COLO668 (cell line): ENCODE results near the gene DGCR8.

Source experiments
- DNase-seq: peaks from one replicate; lab custom pipeline; 2025; ENCODE audit not compliant: unreplicated experiment; lab: John Stamatoyannopoulos, UW

The DGCR8 gene

GRCh38 chr22:20121856-20122415, 41.9 kb downstream of the DGCR8 start:
- DNase-seq: no peak

DNA sequence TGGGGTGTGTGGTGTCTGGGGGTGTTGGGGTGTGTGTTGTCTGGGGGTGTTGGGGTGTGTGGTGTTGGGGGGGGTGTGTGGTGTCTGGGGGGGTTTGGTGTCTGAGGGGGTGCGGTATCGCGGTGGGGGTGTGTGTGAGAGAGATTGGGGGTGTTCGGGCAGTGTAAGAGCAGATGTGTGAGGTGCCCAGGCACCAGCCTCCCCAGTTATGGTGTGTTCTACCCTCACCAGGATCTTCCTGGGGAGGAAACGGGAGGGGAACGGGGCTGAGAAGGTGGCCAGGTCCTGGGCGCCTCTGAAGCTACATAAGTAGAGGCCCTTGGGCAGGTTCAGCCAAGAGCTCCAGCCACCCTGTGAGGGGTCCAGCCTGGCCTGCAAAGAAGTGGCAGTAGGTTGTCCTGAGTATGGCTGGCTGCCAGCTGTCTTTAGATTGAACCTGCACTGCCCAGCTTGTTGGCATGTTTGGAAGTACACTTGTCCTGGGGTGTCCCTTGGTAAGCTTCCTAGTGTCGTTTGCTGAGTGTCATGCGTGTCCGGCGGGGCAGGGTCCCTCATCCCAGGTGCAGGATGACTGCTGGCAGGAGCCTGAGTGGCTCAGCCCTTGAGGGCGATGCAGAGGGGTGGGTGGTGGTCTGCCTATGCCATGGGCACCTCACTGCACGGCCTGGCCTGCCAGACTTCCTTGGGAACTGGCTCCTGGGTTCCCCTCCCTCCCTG, 43.5 kb downstream of the DGCR8 start:
- DNase-seq: no peak

- no peak for DNase-seq
Observed at GRCh38 chr22:20124083-20124787, 44.2 kb downstream of the DGCR8 start.

DNA sequence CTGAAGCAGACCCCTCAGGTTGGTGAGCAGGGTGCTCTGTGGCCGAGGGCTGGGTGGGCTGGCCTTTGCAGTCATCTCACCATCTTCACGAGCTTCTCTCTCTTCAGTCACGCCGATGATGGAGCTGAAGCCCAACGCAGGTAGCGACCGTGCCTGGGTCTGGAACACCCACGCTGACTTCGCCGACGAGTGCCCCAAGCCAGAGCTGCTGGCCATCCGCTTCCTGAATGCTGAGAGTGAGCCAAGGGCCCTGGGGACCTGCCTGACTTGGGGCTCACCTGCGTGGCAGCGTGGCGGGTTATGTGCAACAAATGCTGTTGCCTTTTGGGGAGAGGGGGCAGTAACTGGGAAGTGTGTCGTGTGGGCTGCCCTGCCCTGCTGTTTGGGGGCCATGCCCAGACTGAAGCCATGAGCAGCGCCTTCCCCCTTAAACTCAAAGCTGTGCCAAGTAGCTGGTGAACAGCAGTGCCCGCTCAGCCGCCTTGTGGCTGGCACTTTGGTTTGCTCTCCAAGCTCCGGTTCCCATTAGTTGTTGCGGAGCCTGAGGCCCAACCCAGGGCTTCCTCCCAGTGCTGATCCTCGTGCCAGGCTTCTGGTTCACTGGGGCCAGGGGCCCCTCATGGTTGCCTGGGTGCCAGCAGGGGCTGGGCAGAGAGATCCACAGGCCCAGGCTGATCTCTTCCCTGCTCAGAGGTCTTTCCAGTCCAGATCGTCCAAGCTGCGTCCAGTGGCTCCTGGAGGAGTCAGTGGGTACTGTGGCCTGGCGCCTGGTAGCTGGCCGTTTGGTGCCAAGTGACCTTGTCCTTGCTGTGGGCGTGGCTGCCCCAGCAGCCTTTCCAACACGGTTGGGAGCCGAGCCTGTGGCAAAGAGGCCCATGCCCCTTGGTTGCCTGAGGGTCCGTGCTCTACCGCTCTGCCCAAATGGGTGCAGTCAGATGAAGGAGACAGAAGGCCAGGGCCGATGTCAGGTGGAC, 45.4 kb downstream of the DGCR8 start:
- no peak for DNase-seq

- no peak for DNase-seq
Observed at GRCh38 chr22:20126284-20127029, 46.4 kb downstream of the DGCR8 start.

DNA sequence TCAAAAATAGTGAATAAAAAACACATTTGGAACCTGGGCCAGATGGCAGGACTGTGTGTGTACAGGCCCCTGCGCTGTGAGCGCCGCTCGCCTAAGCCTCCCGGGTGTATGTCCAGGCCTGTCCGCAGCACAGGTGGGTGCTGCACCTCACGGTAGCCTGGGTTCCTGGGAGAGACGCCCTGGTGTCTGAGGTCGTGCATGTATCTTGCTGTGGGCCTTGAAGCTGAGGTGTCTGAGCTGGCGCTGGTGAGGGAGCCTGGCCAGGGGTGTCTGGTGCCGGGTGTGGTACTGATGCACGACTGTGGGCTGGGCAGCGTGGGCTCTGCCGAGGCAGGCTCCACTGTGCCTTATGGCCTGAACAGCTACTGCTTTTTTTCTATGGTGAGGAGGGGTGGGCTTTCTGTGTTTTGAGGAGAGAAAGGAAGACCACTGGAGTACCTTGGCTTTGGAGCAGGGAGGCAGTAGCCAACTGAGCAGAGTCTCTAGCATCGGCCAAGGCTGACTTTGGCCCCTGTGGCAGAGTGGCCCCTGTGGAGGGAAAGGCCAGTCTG, 47.4 kb downstream of the DGCR8 start:
- DNase-seq: no peak

- DNase-seq: no peak
Observed at GRCh38 chr22:20127869-20128618, 48.0 kb downstream of the DGCR8 start.

DNA sequence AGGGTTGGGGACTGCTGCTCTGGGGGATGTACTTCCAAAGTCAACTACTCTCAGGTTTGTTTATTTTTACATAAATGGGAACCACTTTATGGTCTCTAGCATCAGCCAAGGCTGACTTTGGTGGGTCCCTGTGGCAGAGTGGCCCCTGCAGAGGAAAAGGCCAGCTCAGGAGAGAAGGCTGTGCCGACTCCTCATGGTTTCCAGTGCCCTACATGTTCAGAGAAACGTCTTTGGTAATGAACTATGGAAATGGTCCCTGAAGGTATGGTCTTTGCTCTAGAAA, 48.5 kb downstream of the DGCR8 start:
- DNase-seq: no peak

- DNase-seq: peak; percentile 52
Observed at GRCh38 chr22:20128902-20129746, 49.1 kb downstream of the DGCR8 start.

DNA sequence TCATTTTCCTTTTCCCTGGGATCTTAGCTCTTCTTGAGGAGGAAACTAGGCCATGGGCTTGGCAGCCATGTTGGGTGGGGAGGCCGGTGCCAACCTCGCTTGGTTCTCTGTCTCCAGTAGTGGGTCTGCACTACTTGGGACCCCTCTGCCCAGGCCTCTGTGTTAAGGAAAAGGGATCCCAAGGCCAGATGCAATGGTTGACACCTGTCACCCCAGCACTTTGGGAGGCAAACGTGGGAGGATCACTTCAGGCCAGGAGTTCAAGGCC, 49.6 kb downstream of the DGCR8 start:
- no peak for DNase-seq

GRCh38 chr22:20130319-20130718, 50.3 kb downstream of the DGCR8 start:
- DNase-seq: peak; percentile 55

DNA sequence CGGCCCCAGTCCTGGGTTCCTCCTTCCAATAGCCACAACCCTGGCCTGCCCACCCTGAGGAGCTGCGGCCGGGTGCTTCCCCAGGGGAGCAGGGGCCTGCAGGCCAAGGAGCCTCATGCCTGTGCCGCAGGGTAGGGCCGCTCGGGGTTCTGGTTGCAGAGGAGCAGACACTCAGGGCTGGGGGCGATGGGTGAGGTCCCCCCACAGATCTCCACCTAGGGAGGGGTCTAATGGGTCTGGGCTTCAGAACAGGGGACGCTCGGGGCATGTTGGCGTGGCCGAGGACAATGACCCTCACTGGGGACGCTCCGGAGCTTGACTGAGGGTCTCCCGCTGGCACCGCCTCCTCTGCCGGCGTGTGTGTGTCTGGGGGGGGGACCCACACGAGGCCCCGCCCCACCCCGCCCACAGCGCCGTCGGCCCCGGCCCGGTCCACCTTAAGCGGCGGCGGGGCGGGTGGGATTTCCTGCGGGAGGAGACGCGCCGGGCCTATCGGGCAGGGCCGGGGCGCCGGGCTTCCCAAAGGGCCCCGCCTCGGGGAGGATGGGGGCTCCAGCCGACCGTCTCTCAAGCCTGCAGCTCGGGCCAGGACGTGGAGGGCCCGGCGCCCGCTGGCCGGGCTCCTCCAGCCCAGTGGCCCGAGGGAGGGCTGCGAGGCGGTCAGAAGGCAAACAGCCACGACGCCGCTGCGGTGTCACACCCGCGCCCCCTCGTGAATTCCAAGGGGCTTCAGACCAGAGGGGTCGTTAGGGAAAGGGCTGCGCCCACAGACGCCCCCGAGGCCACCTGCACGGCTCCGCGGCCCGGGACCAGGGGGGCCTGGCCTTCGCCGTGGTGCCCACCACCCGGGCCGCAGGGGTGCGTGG, 50.9 kb downstream of the DGCR8 start:
- DNase-seq: peak; percentile 50

DNA sequence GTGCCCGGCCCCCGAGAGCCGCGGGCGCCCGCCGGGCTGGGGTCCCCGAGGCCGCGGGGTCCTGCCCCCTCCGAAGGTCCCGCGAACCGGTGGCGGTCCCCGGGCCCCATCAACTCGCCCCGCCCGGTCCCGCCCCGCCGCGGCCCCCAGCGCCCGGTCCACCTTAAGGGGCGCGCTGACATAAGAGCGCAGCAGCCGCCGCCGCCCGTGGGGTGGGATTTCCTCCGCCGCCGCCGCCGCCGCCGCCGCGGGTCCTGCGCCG, 51.5 kb downstream of the DGCR8 start, which contains the start of gene ZDHHC8:
Gene ZDHHC8, plus strand, starts transcription at position 208 of the 262 bp plus-strand sequence. CDS start 144 bp downstream, outside the sequence.
- DNase-seq: no peak

- peak; percentile 22 for DNase-seq
Observed at GRCh38 chr22:20131859-20132685, 52.0 kb downstream of the DGCR8 start.

DNA sequence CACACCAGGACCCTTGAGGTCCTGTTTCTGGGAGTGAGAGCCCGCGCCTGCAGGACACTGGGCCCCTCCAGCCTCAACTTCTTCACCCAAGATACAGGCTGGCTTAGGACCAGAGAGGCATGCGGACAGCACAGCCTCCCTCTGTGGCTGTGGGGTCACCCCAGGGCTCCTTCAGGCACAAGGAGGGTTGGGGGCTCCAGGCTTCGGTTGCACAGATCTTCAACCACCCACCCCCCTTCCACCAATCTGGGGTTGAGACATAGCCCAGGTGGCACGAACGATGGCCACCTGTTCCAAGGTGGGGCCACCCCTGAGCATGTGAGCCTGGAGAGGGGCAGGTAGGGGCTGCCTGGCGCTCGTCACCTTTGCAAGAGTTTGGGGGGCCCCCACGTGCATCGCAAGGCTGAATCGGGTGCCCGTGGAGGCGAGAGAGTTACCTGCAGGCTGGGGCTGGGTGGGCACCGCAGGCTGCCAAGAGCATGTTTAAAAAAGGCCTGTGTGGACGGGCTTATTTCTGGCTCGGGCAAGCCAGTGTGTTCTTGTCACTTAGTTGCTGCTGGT, 52.7 kb downstream of the DGCR8 start:
- no peak for DNase-seq

DNA sequence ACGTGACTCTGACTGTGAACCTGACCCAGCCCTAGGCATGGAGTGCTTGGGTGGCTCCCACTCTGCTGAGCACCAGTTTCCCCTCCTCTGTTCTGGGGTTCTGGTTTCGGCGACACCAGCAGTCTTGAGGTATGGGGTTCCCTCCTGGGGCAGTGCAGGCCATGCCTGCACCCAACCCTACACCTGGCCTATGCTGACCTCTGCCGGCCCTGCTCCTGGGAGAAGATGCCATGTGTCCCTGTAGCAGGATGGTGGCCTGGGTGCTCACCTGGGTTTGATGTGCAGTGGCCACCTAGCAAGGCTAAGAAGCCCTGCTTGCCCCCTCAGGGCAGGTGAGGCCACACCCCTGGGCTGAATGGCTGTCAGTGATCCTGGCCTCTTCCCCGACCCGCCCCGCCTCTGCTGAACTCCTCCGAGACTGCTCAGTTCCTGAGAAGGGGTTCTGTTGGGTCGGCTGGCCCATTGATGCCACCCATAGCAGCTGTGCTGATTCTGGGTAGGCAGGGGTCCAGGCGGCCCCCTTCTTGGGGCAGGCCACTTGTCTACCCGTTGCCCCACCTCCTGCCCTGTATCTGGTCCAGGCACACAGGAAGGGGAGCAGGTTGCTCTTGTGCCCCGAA, 54.0 kb downstream of the DGCR8 start:
- DNase-seq: no peak

- no peak for DNase-seq
Observed at GRCh38 chr22:20135265-20135664, 55.2 kb downstream of the DGCR8 start.
